ENCODE data around the gene KYNU. TPM values are rescaled to one million over a fixed set of nuclear protein-coding genes. Genes with fewer than 3 reads are reported as not detected.
A peak's percentile ranks its signal among the peaks of the same experiment; 100 is the strongest.

Gene KYNU
- total and polyA plus RNA-seq, 2 of the 13 experiments (the other 11 are each of a cell fraction or from before 2014, with no cell fraction given), result 21.9 to 68.6 TPM

DNA sequence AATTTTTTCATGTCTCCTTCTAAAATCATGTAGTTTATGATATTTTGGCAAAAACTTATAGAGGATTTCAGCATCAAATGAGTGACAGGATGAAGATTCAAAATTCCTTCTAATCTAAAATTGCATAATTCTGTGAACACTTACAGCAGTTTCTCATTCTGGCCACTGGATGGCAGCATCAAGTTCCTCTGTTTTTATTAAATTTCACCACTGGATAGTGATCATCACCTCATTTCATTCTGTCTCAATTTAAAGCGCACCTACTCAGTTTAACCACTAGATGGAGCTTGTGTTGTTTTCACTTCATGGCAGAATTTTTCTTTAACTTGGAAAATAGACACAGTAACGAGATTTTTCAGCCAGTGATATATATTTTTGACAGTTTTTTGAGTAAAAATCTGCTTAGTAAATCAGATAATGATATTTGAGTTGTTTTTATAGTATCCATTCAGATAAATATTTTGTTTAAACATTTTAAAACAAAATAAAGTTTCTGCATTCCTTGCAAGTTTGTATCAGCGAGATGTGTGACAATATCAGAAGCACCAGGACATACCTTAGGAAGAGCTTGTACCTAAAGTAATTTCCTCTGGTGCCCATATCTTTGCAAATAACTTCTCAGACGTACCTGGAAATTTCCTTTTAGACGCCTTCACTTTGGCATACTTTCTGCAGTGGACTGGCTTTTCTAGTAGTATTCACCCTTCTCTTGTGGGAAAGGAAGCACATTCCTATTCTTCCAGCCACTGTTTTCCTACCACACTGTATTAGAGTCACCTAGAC, 157.0 kb downstream of the KYNU start:
- Histone ChIP-seq H3K27me3 (ENCODE audit: control insufficient read depth in 1 of 2, insufficient read depth in 2 of 2, low read length in 2 of 2) (no peaks in the 10 kb centered on the region), H3K9me3 (ENCODE audit: low read length) (no peaks in the 10 kb centered on the region), H3K4me1 (ENCODE audit: insufficient read depth, low read length) (no peaks in the 10 kb centered on the region), H3K36me3 (replicated peaks in 1 of 2; ENCODE audit: control insufficient read depth in 1 of 2, insufficient read depth in 2 of 2, low read length in 2 of 2) (peaks cover 9 to 10% of the 10 kb centered on the region in 2 experiments), H3K9ac (ENCODE audit: insufficient read depth, low read depth, low read length) (no peak overlapping the region), H3K4me2 (ENCODE audit: low read depth, low read length) (no peak overlapping the region), H4K20me1 (ENCODE audit: insufficient read depth, low read length) (no peaks in the 10 kb centered on the region), H3K4me3 (replicated peaks in 1 of 3; ENCODE audit: insufficient read depth in 1 of 3, low read depth in 2 of 3, low read length in 3 of 3) (no peak overlapping the region), H3K79me2 (ENCODE audit: insufficient read depth, low read length) (no peaks in the 10 kb centered on the region), H3K27ac (ENCODE audit: extremely low read length, insufficient read depth, low read length) (no peak overlapping the region), H2AFZ (ENCODE audit: low read length) (no peak overlapping the region)
- ChIA-PET CTCF (ENCODE audit: low intra/inter-chr PET ratio, low total read pairs) (interaction anchor here (2.0 kb wide), 1 partner anchor 225 kb away, joined by 8 read pairs; no protein-coding TSS in a partner anchor), POLR2A (no interaction called here)
- FAIRE-seq (peak; percentile 75), ATAC-seq (peak; percentile 84), DNase-seq (ENCODE audit: low spot score) (peak; percentile 90)
- no TSS peak for BruUV-seq (replicated peaks)
- intact Hi-C loops (cut with micrococcal nuclease; ENCODE audit: unreplicated experiment), result loop anchor here (1.0 to 2.0 kb wide), 2 partner anchors 76 to 225 kb away; no protein-coding TSS in a partner anchor
- 60% methylated on average over 5 of the region's 5 CpGs for WGBS (ENCODE audit: low lambda C conversion rate)
- in situ Hi-C loops (cut with HindIII; ENCODE audit: extremely low pct_ligation_motif_present, low pct_unique_long_range_greater_than_20kb), result no loop called here
- TF ChIP-seq NFKB2 (CRISPR knock-in tag; IDR thresholded peaks at IDR 0.05; ENCODE audit: borderline replicate concordance), result no peak
- TF ChIP-seq PAXIP1 (CRISPR knock-in tag; conservative IDR thresholded peaks at IDR 0.05), result 0 out of 2 replicates have a peak, but pooled peaks have one; percentile 18
- peak in 1 of 2 experiments; percentile 32; a peak in 1 of 4 replicates for TF ChIP-seq KLF16 (CRISPR knock-in tag; IDR thresholded peaks at IDR 0.05)
- no peak for TF ChIP-seq ZNF446 (CRISPR knock-in tag; IDR thresholded peaks at IDR 0.05)
- no peak for TF ChIP-seq ZNF776 (CRISPR knock-in tag; IDR thresholded peaks at IDR 0.05)
- no peak for TF ChIP-seq SALL2 (CRISPR knock-in tag; IDR thresholded peaks at IDR 0.05)
- peak; percentile 67; the same call in 1 of the 2 replicates for TF ChIP-seq ZBTB37 (CRISPR knock-in tag; IDR thresholded peaks at IDR 0.05)
- TF ChIP-seq KLF6 (CRISPR knock-in tag; IDR thresholded peaks at IDR 0.05), result 0 out of 2 replicates have a peak, but pooled peaks have one; percentile 42
- TF ChIP-seq SOX5 (CRISPR knock-in tag; IDR thresholded peaks at IDR 0.05; ENCODE audit: borderline replicate concordance), result peak; percentile 19; the same call in 1 of the 2 replicates
- TF ChIP-seq, protein P1, sequence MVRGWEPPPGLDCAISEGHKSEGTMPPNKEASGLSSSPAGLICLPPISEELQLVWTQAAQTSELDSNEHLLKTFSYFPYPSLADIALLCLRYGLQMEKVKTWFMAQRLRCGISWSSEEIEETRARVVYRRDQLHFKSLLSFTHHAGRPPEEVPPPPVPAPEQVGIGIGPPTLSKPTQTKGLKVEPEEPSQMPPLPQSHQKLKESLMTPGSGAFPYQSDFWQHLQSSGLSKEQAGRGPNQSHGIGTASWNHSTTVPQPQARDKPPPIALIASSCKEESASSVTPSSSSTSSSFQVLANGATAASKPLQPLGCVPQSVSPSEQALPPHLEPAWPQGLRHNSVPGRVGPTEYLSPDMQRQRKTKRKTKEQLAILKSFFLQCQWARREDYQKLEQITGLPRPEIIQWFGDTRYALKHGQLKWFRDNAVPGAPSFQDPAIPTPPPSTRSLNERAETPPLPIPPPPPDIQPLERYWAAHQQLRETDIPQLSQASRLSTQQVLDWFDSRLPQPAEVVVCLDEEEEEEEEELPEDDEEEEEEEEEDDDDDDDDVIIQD (CRISPR knock-in tag; IDR thresholded peaks at IDR 0.05; ENCODE audit: low read depth), result peak; percentile 59; the same call in 1 of the 2 replicates
- 0 out of 2 replicates have a peak, but pooled peaks have one; percentile 37 for TF ChIP-seq ZFP1 (CRISPR knock-in tag; IDR thresholded peaks at IDR 0.05)
- TF ChIP-seq, protein P2, sequence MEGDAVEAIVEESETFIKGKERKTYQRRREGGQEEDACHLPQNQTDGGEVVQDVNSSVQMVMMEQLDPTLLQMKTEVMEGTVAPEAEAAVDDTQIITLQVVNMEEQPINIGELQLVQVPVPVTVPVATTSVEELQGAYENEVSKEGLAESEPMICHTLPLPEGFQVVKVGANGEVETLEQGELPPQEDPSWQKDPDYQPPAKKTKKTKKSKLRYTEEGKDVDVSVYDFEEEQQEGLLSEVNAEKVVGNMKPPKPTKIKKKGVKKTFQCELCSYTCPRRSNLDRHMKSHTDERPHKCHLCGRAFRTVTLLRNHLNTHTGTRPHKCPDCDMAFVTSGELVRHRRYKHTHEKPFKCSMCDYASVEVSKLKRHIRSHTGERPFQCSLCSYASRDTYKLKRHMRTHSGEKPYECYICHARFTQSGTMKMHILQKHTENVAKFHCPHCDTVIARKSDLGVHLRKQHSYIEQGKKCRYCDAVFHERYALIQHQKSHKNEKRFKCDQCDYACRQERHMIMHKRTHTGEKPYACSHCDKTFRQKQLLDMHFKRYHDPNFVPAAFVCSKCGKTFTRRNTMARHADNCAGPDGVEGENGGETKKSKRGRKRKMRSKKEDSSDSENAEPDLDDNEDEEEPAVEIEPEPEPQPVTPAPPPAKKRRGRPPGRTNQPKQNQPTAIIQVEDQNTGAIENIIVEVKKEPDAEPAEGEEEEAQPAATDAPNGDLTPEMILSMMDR (CRISPR knock-in tag; IDR thresholded peaks at IDR 0.05), result peak; percentile 83
- peak; percentile 70 for TF ChIP-seq GATAD2A (CRISPR knock-in tag; IDR thresholded peaks at IDR 0.05)
- peak; percentile 82 for TF ChIP-seq SMC3 (IDR thresholded peaks at IDR 0.05; ENCODE audit: low read length)
- TF ChIP-seq, protein P3, sequence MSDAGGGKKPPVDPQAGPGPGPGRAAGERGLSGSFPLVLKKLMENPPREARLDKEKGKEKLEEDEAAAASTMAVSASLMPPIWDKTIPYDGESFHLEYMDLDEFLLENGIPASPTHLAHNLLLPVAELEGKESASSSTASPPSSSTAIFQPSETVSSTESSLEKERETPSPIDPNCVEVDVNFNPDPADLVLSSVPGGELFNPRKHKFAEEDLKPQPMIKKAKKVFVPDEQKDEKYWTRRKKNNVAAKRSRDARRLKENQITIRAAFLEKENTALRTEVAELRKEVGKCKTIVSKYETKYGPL (CRISPR knock-in tag; IDR thresholded peaks at IDR 0.05), result peak; percentile 80

Data from HepG2 (cell line).